TTC549 (cell line): ENCODE results near the gene LDB1.

Experiments used
- FAIRE-seq: peaks from 2 replicates; lab custom pipeline; 2012; peaks lifted over from hg19 to GRCh38; lab: Jason Lieb, UNC

The LDB1 gene, protein sequence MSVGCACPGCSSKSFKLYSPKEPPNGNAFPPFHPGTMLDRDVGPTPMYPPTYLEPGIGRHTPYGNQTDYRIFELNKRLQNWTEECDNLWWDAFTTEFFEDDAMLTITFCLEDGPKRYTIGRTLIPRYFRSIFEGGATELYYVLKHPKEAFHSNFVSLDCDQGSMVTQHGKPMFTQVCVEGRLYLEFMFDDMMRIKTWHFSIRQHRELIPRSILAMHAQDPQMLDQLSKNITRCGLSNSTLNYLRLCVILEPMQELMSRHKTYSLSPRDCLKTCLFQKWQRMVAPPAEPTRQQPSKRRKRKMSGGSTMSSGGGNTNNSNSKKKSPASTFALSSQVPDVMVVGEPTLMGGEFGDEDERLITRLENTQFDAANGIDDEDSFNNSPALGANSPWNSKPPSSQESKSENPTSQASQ

DNA sequence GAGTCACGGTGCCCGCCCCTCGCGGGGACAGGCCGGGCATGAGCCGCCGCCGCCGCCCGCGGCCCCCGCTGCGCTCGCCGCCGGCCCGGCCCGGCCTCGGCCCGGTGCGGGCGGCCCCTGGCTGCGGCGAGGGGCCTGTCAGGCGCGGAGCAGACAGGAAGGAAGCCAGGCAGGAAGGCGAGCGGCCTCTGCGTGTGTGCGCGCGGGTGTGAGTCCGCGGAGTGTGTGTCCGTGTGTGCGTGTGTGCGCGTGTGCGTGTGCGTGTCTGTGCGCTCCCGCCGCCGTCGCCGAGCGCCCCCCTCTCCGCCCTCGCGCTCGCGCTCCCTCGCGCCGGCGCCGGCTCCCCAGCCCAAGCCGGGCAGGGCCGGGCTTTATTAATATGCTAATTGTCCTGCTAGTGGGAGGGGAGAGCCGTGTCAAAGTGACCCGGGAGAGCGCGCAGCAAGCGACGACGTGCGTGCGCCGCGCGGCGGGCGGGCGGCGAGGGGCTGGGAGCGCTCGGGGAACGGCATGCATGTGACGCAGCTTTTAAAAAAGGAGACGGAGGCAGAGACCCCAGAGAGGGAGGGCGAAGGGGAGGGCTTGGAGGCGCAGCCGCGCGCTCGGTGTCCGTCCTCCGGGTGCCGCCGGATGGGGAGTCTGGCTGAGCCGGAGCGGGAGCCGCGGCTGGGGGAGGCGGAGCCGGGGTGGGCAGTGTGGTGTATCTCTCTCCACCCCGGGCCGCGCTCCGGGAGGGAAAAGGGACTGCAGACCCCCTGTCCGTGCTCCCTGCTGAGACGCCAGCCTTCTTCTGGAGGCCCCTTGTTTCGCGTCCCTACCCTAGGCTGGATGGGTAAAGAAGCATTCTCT lies at the start of gene LDB1:
Gene LDB1 (minus strand): TSS at position 227 of the 849 bp plus-strand sequence. CDS start 258 bp downstream, outside the sequence.
- FAIRE-seq, result no peak

DNA sequence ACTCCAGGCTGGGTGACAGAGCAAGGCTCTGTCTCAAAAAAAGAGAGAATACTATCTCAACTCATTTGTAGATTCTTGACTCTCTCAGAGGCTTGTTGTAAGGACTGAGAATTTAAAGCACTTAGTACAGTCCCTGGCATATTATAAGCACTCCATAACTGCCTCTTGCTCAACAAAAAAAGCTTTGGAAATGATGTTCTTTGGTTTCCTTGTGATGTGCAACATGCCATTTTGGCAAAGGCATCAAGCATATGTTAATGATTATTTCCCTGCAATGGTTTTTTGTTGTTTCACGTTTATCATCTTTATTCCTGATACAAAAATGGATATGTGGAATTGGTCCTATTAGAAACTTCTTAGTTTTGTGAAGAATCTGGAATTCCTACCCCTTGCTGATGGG lies 47.7 kb upstream of the LDB1 start:
- no peak for FAIRE-seq

DNA sequence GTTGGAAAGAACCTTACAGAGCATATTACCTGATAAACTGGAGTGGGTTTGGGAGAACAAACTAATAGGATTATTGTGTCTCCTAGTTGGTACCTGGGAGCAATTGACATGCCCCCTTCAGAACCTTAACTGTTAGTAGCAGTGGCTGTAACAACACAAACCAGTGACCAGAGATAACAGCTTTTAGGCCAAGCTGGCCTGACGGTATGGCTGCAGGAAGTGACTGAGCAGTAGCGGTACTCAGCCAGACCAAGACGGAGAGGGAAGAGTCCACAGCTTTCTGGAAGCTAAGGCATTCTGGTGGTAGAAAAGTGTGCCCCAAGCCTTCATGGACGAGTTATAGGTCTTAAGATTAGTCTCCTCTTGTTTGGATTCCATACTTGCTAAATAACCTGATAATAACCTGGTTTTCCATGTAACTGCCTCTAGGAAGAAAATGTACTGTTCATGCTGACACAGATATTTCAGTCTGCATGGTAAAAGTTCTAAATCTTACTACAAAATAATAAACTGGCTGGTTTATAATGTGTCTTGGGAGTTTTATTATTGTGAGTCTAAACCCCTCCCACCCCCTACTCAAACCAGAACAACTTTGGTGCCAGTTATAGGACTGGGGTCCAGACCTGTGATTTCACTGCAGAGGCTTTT lies 43.3 kb upstream of the LDB1 start:
- FAIRE-seq, result no peak

DNA sequence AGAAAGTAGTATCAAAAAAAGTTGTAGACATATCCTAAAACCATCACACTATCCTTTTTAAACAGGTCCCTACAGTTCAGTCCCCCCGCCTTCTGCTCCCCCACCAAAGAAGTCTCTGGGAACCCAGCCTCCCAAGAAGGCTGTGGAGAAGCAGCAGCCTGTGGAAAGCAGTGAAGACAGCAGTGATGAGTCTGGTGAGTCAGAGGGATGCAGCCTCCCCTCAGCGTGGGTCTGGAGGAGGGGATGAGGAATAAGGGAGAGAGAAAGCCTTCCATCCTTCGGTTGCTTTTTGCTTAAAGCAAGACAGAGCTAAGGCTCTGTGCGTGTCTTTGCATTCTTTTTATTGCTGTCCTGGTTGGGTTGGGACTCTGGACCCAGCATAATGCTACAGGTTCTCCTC lies 39.7 kb upstream of the LDB1 start:
- FAIRE-seq, result no peak

GRCh38 chr10:102159051-102159597 lies 39.0 kb upstream of the LDB1 start:
- FAIRE-seq, result no peak

GRCh38 chr10:102157224-102157623 lies 37.1 kb upstream of the LDB1 start:
- FAIRE-seq, result no peak

DNA sequence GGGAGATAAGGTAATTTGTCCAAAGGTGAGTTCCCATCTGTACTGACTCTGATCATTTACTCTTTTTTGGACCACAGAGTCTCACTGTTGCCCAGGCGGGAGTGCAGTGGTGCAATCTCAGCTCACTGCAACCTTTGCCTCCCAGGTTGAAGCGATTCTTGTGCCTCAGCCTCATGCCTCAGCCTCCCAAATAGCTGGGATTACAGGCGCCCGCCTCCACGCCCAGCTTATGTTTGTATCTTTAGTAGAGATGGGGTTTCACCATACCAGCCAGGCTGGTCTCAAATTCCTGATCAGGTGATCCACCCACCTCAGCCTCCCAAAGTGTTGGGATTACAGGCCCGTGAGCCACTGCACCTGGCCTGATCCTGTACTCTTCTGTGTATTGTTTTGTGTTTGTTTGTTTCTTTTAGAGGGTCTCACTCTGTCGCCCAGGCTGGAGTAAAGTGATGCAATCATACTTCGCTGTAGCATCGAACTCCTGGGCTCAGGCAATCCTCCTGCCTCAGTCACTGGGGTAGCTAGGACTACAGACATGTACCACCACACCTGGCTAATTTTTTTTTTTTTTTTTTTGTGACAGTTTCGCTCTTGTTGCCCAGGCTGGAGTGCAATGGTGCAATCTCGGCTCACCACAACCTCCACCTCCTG lies 34.4 kb upstream of the LDB1 start:
- no peak for FAIRE-seq

DNA sequence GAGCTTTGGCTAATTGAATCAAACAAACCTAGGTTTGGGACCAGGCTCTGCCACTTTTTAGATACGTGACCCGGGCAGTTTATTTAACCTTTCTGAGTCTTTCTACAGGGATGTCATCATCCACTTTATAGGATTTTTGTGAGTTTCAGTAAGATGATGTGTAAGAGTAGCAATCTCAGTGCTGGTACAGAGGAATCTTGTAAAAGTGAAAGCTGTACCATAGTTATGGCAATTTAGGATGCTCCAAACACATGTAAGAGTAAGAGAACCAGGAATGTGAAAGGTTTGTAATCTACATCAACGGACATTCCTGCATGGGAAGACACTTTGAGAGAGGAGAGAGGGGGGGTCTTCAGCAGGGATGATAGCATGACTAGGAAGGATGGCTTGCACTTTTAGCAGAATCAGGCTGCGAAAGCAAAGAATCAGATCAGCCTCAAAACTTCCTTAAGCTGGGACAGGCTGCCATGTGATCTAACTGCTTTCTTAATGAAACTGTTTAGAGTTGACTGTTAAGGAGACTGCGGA lies 33.0 kb upstream of the LDB1 start:
- FAIRE-seq, result no peak

DNA sequence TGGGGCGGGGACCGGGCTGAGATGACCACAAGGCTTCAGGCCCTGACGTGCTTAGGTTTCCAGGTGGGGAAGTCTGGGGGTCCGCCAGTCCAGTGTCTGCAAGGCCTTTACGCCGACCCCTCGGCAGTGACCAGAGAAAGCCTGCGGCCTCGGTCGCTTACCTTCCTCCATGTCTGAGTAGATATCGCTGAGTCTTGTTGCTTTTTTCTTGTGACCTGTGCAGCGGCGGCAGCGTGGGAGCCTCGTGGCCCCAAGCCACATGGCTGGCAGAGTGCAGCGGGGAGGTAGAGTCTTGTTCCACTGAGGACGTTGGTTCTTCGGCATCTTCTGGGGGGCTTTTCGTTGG lies 32.4 kb upstream of the LDB1 start:
- no peak for FAIRE-seq

DNA sequence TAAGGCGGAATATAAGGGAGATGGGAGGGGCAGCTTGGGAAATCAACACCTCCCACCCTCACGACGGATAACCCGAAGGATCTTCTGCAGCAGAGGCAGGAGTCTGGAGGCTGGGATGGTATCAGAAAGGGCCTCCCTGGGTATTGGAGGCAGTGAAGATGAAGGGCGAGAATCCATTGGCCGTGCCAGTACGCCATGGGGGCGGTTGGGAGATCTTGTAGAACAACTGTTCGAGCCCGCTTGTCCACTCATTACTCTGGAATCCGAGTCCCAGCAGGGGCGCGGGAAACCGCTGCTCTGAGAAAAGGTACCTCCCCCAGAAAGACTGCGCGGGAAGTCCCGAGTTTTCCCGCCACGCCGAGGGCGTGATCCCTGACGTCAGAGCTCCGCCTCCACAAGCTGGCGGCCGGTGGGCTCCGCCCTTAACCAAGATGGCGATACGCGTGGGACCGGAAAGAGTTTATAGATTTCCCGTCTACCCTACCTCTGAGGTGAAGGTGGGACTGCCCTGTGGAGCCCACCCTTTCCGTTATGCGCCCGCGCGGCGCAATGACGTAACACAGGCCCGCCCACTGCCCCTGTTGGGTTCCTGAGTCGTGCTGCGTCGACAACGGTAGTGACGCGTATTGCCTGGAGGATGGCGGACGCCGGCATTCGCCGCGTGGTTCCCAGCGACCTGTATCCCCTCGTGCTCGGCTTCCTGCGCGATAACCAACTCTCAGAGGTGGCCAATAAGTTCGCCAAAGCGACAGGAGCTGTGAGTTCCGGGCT lies 31.8 kb upstream of the LDB1 start, which contains the start of gene NOLC1:
Gene NOLC1 (plus strand): TSS at position 616 of the 771 bp plus-strand sequence. CDS start 22 bp downstream, at position 638.
- FAIRE-seq, result peak; percentile 97

GRCh38 chr10:102150970-102151773 lies 31.0 kb upstream of the LDB1 start:
- FAIRE-seq, result no peak

- FAIRE-seq, result no peak
These were observed 28.1 kb upstream of the LDB1 start for GRCh38 chr10:102148275-102148674.

DNA sequence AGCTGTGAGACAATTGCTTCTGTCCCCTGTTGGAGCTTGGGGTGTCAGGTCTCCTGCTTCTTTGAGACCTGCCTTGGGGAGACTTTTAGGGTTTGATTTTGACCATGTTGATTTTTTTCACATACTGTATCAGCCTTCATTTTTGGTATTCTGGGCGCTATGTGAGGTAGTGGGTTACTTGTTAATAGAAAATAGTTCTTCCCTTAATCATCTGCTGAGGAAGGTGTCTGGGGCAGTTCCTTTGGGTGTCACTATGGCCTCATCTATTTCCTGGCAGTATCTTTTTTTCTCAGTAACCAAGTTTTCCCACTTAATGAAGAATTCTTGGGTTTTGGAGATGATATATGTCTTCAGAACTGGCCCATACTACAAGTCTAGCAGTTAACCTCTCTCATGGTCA lies 27.4 kb upstream of the LDB1 start:
- FAIRE-seq, result no peak

GRCh38 chr10:102146971-102147428 lies 26.8 kb upstream of the LDB1 start:
- FAIRE-seq, result no peak

- no peak for FAIRE-seq
These were observed 21.5 kb upstream of the LDB1 start for GRCh38 chr10:102141583-102142107.

DNA sequence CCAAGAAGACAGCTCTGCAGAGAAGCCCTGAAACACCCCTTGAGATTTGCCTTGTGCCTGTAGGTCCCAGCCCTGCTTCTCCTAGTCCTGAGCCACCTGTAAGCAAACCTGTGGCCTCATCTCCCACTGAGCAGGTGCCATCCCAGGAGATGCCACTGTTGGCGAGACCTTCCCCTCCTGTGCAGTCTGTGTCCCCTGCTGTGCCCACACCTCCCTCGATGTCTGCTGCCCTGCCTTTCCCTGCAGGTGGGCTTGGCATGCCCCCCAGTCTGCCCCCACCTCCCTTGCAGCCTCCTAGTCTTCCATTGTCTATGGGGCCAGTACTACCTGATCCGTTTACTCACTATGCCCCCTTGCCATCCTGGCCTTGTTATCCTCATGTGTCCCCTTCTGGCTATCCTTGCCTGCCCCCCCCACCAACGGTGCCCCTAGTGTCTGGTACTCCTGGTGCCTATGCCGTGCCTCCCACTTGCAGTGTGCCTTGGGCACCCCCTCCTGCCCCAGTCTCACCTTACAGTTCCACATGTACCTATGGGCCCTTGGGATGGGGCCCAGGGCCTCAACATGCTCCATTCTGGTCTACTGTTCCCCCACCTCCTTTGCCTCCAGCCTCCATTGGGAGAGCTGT lies 20.9 kb upstream of the LDB1 start:
- no peak for FAIRE-seq

GRCh38 chr10:102140218-102140617 lies 20.1 kb upstream of the LDB1 start:
- FAIRE-seq, result no peak

GRCh38 chr10:102139281-102140110 lies 19.3 kb upstream of the LDB1 start:
- no peak for FAIRE-seq
